Heart left ventricle (tissue), 16 donors: Measurements from ENCODE around the gene QKI. TPM values are rescaled to one million over a fixed set of nuclear protein-coding genes. Genes with fewer than 3 reads are reported as not detected.
A peak's percentile ranks its signal among the peaks of the same experiment; 100 is the strongest.

ENCODE experiments used
- ATAC-seq, 4 donors: fragments of 200-7000 bp; cut with Tn5 transposase; one replicate each; pipeline ENCODE4 v1.9.1; 2020 to 2022; ENCODE audit warnings: moderate library complexity in 4 of 4, mild to moderate bottlenecking in 3 of 4, moderate number of reproducible peaks in 1 of 4
- DNase-seq, 5 donors: peaks; one replicate each; pipeline ENCODE4 v3.0.0-alpha.2; 2020
- H3K27ac ChIP-seq, 12 donors: fragments of 200-600 bp; sonication (generic) in 4 of 12; one replicate each; pipeline versions ENCODE4 v1.5.0 to v1.8.0; 2016 to 2022; ENCODE audit warnings: mild to moderate bottlenecking in 2 of 12
- H3K27me3 ChIP-seq, 9 donors: fragments of 200-600 bp; sonication (generic) in 2 of 9; one replicate each; pipeline versions ENCODE4 v1.5.1 to v1.8.0; 2016 to 2022; ENCODE audit warnings: mild to moderate bottlenecking in 3 of 9
- H3K36me3 ChIP-seq, 9 donors: fragments of 200-600 bp; sonication (generic) in 2 of 9; one replicate each; pipeline versions ENCODE4 v1.5.0 to v1.8.0; 2018 to 2022; ENCODE audit warnings: mild to moderate bottlenecking in 2 of 9
- H3K4me1 ChIP-seq, 12 donors: fragments of 200-600 bp; sonication (generic) in 4 of 12; one replicate each; pipeline versions ENCODE4 v1.5.0 to v1.8.0; 2016 to 2022; ENCODE audit warnings: mild to moderate bottlenecking in 3 of 12
- H3K4me3 ChIP-seq, 12 donors: fragments of 200-600 bp; sonication (generic) in 4 of 12; one replicate each; pipeline versions ENCODE4 v1.5.0 to v1.8.0; 2017 to 2022; ENCODE audit warnings: mild to moderate bottlenecking in 9 of 12, moderate library complexity in 4 of 12
- H3K9me3 ChIP-seq, 12 donors: fragments of 200-600 bp; sonication (generic) in 4 of 12; one replicate each; pipeline versions ENCODE4 v1.5.0 to v1.8.0; 2016 to 2022; ENCODE audit warnings: mild to moderate bottlenecking in 1 of 12
- POLR2A ChIP-seq, 2 donors: fragments of 450-650 bp; IDR thresholded peaks; one replicate each; pipeline ENCODE4 v1.6.1; 2017; ENCODE audit warnings: antibody characterized with exemption in 2 of 2, mild to moderate bottlenecking in 2 of 2, moderate library complexity in 2 of 2
- WGBS, 4 donors: extraction: QIAGEN DNeasy Blood & Tissue Kit in 2 of 4; methylation state at CpG; one replicate each; pipeline versions ENCODE4 v1.1.5 to v1.1.7; 2013 to 2018; 5-methylcytosine and 5-hydroxymethylcytosine counted together
- intact Hi-C, 10 donors: fragments of 100-400 bp; cut with DNase I; formaldehyde crosslinking; loops; one replicate each; pipeline versions ENCODE4 v1.11.1 to v1.14.2; 2022
- polyA plus RNA-seq, 2 donors: library from polyadenylated mRNA; stranded (reverse); fragments of 200-250 nt; gene quantifications; one replicate each; pipeline ENCODE4 v1.2.3, GENCODE V29; 2013
- total RNA-seq, 9 donors: library from RNA; depleted of rRNA in 2 of 9; stranded (reverse); fragments of >200 nt in 2 of 9; fragmentation: NEBNext Ultra II Directional in 3 of 9; extraction: Animal tissue kit (Norgen Biotek cat#: 25700) in 3 of 9; gene quantifications; one replicate each; pipeline versions ENCODE4 v1.1.0 to v1.2.4, GENCODE V29; 2016 to 2023
- TF ChIP-seq, protein P1 (sequence below), 12 donors: fragments of 200-600 bp; sonication (generic) in 4 of 12; IDR thresholded peaks; one replicate each; pipeline versions ENCODE4 v1.5.0 to v1.8.0; 2018 to 2022; ENCODE audit warnings: antibody characterized with exemption in 12 of 12, mild to moderate bottlenecking in 5 of 12
- donor health status: ischemic (EF 13 %, LVEDD 7.1; RV severe dilation, severe dysfunction).
- donor health status: healthy with polysubstance abuse.
- donor health status: DM: no; HTN: yes; CAD: no.
- donor health status: DM: no; HTN: no; CAD: no.
- donor health status: ischemic (EF 25% LVEDD 6.9; RV normal size, moderate dysfunction).
- donor health status: ischemic (EF 25% LVEDD 5.7; RV mildly dilated, moderate dysfunction).
- donor health status: healthy.
- donor health status: DM: yes; HTN: yes; CAD: no.
- donor health status: ischemic (EF 35%, LVEDD 5.7; RV mildly dilated, moderate dysfunction).
- donor health status: nonischemic (EF 11% LVEDD 7.7; RV severe dilation, severe dysfunction).
- donor health status: DM: yes; HTN: yes; CAD: no.
- donor health status: PGD.
- donor health status: ischemic (EF 29% LVEDD 5.4; RV normal size, mild dysfunction).
- donor health status: nonischemic (EF 23%, LVEDD 6.1; RV moderate dilation, normal function).

QKI gene
- total and polyA plus RNA-seq, 11 donors = 80.2 to 607 (median 474) TPM

DNA sequence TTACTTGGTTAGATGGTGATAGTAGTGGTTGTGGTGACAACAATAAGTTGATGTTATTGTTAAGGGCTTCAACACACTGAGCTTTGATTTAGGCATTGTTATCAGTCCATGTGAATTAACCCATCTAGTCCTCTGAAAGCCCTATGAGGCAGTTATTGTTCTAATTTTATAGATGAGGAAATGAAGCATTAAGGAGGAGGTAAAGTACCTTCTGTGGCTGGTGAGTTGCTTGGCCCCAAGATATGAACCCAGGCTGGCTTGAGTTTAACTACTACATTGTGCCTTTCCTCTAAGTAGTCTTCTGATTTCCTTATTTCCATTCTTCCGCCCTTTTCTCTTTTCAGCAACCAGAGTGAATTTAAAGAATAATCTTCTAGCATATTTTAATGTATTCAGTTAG lies 81.7 kb downstream of the QKI start:
- H3K4me1 ChIP-seq = peaks cover 6 to 99% (median 76%) of the 10 kb centered on the region in 12 donors
- H3K36me3 ChIP-seq = no peaks in the 10 kb centered on the region
- no peak overlapping the region for H3K4me3 ChIP-seq
- H3K27ac ChIP-seq = no peak overlapping the region
- TF ChIP-seq, protein P1, sequence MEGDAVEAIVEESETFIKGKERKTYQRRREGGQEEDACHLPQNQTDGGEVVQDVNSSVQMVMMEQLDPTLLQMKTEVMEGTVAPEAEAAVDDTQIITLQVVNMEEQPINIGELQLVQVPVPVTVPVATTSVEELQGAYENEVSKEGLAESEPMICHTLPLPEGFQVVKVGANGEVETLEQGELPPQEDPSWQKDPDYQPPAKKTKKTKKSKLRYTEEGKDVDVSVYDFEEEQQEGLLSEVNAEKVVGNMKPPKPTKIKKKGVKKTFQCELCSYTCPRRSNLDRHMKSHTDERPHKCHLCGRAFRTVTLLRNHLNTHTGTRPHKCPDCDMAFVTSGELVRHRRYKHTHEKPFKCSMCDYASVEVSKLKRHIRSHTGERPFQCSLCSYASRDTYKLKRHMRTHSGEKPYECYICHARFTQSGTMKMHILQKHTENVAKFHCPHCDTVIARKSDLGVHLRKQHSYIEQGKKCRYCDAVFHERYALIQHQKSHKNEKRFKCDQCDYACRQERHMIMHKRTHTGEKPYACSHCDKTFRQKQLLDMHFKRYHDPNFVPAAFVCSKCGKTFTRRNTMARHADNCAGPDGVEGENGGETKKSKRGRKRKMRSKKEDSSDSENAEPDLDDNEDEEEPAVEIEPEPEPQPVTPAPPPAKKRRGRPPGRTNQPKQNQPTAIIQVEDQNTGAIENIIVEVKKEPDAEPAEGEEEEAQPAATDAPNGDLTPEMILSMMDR (IDR thresholded peaks at IDR 0.05) = no peak
- no peak for TF ChIP-seq POLR2A (IDR thresholded peaks at IDR 0.05)
- 76 to 96% (median 92%) methylated on average over 1 of the region's 1 CpG for WGBS, 4 donors
- no peaks in the 10 kb centered on the region for H3K9me3 ChIP-seq
- intact Hi-C loops = no loop called here
- no peak for ATAC-seq
- H3K27me3 ChIP-seq = no peaks in the 10 kb centered on the region
- no peak for DNase-seq

DNA sequence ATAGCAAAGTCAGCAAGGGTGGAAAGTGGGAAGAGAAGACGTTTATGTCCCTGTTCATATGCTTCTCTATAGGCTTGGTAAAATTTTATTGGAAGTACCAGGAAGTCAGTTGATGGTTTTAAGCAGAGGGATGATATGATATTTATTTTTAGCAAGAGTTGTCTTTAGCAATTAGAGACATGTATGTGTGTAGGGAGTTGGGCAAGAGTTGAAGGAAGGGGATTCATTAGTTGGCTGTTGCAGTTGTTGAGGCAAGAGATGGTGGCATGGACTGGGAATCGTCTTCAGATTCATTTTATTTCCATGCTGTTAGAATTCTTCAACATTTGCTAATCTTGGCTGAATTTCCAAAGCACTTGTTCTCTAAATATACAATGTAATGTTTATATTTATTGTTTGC lies 85.6 kb downstream of the QKI start:
- DNase-seq (no peak), ATAC-seq (peak; percentile 24 to 29 (median 27))
- Histone ChIP-seq H3K9me3 (no peaks in the 10 kb centered on the region), H3K4me1 (peaks cover 11 to 94% (median 68%) of the 10 kb centered on the region in 12 donors), H3K36me3 (no peaks in the 10 kb centered on the region), H3K27me3 (no peaks in the 10 kb centered on the region), H3K27ac (peak overlapping the region in 2 of 12 donors; percentile 19 to 44), H3K4me3 (no peak overlapping the region)
- TF ChIP-seq, protein P1 (IDR thresholded peaks at IDR 0.05) = no peak
- TF ChIP-seq POLR2A (IDR thresholded peaks at IDR 0.05) = no peak
- intact Hi-C loops = no loop called here
- WGBS, 4 donors = 28 to 44% (median 42%) methylated on average over 2 of the region's 2 CpGs

DNA sequence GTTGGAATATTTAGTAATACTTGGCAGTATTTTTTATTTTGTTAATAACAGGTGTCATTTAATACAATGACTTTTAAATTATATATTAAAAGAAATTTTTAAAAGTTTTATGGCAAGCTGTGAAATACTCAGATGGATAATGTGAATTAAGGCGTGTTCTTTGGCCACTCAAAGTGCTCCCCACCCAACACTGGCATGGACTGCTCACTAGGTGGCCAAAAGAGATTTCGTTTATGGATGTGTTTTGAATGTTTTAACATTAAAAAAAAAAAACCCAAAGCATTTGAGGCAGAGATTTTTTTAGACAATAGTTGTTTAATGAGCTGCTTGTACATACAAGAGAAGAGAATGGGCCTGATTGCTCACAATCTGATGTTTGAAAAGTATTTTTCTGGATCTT lies 86.5 kb downstream of the QKI start:
- H3K4me1 ChIP-seq = peaks cover 6 to 93% (median 67%) of the 10 kb centered on the region in 12 donors
- DNase-seq = no peak
- H3K36me3 ChIP-seq = no peaks in the 10 kb centered on the region
- WGBS, 4 donors = 34 to 51% (median 44%) methylated on average over 2 of the region's 2 CpGs
- no peaks in the 10 kb centered on the region for H3K9me3 ChIP-seq
- no peaks in the 10 kb centered on the region for H3K27me3 ChIP-seq
- intact Hi-C loops = no loop called here
- peak overlapping the region in 4 of 12 donors; percentile 7 to 23 (median 18) for H3K27ac ChIP-seq
- H3K4me3 ChIP-seq = no peak overlapping the region
- no peak for TF ChIP-seq POLR2A (IDR thresholded peaks at IDR 0.05)
- TF ChIP-seq, protein P1 (IDR thresholded peaks at IDR 0.05) = peak in 1 of 12 donors; percentile 16
- ATAC-seq = no peak

DNA sequence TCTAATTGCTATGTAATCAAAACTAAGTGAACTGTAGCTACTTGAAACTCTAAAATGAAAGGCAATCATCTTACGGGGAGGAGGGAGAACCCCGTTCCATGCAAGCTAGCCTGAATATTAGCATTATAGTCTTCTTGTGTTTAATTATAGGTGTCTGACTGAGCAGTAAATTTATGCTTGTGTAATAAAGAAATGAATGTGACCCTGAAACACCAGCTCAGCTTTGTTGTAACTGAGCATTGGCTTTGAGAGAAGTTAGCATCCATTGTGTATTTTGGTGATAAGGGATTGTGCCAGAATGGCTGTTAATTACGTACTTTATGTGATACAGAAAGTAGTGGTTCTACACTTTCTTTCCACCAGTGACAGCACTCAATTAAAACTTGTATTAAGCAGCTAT lies 86.9 kb downstream of the QKI start:
- intact Hi-C loops = no loop called here
- DNase-seq (no peak), ATAC-seq (peak in 3 of 4 donors; percentile 17 to 41 (median 28))
- 41 to 52% (median 48%) methylated on average over 3 of the region's 3 CpGs for WGBS, 4 donors
- Histone ChIP-seq H3K4me1 (peaks cover 6 to 93% (median 66%) of the 10 kb centered on the region in 12 donors), H3K27ac (peak overlapping the region in 4 of 12 donors; percentile 7 to 23 (median 18)), H3K4me3 (no peak overlapping the region), H3K36me3 (peaks cover 0 to 4% (median 0%) of the 10 kb centered on the region in 9 donors), H3K27me3 (no peaks in the 10 kb centered on the region), H3K9me3 (no peaks in the 10 kb centered on the region)
- TF ChIP-seq, protein P1 (IDR thresholded peaks at IDR 0.05) = no peak
- TF ChIP-seq POLR2A (IDR thresholded peaks at IDR 0.05) = no peak
